HEK293 (cell line): ENCODE measurements around the gene ADCY1.

Source experiments
- CTCF ChIP-seq: fragments of 450-650 bp; formaldehyde crosslinking; IDR thresholded peaks from 2 replicates; pipeline ENCODE4 v1.5.1; 2016; ENCODE audit warnings: missing biosample characterization, missing genetic modification characterization
- KLF9 ChIP-seq: fragments of 450-650 bp; formaldehyde crosslinking; IDR thresholded peaks from 2 replicates; pipeline ENCODE4 v1.5.1; 2016; ENCODE audit warnings: missing biosample characterization, missing genetic modification characterization, low read depth
- MEIS1 ChIP-seq: sonication (generic); formaldehyde crosslinking; IDR thresholded peaks from 2 replicates; pipeline ENCODE4 v1.8.1; 2022; ENCODE audit warnings: missing genetic modification reagents, mild to moderate bottlenecking, borderline replicate concordance
- ZNF274 ChIP-seq, 2 experiments: fragments of 200-500 bp in 1 of 2; fragments of 450-650 bp in 1 of 2; sonication (Bioruptor generic) in 1 of 2; formaldehyde crosslinking in 1 of 2; IDR thresholded peaks; 2 replicates each; pipeline versions ENCODE4 v1.5.1 to v1.6.1; 2014 to 2016; ENCODE audit warnings: borderline replicate concordance in 1 of 2, inconsistent platforms in 1 of 2, low read length in 1 of 2, missing biosample characterization in 1 of 2, missing genetic modification characterization in 1 of 2
- ZNF398 ChIP-seq: fragments of 450-650 bp; formaldehyde crosslinking; IDR thresholded peaks from 2 replicates; pipeline ENCODE4 v1.5.1; 2017; ENCODE audit warnings: missing biosample characterization, missing genetic modification characterization
- ZNF449 ChIP-seq: fragments of 450-650 bp; formaldehyde crosslinking; IDR thresholded peaks from 2 replicates; pipeline ENCODE4 v1.5.1; 2017; ENCODE audit warnings: missing biosample characterization, mild to moderate bottlenecking, missing genetic modification characterization, moderate library complexity
- ZNF660 ChIP-seq: fragments of 450-650 bp; IDR thresholded peaks from 2 replicates; pipeline ENCODE4 v1.5.1; 2018; ENCODE audit warnings: missing biosample characterization, mild to moderate bottlenecking, missing genetic modification characterization

GRCh38 chr7:45662540-45663166, 88.5 kb downstream of the ADCY1 start:
- TF ChIP-seq CTCF (tag by site-specific recombination) = no peak
- no peak for TF ChIP-seq ZNF274 (IDR thresholded peaks at IDR 0.05; ENCODE audit: low read length)
- no peak for TF ChIP-seq ZNF274 (tag by site-specific recombination; IDR thresholded peaks at IDR 0.05; ENCODE audit: borderline replicate concordance)
- no peak for TF ChIP-seq MEIS1 (CRISPR knock-in tag)
- TF ChIP-seq ZNF449 (tag by site-specific recombination) = no peak
- no peak for TF ChIP-seq ZNF398 (tag by site-specific recombination)
- TF ChIP-seq ZNF660 = no peak
- TF ChIP-seq KLF9 (tag by site-specific recombination) = no peak
